Erythroblast (primary cell): ENCODE data around the gene NTM.

ENCODE experiments used
- GATA1 ChIP-seq: IDR thresholded peaks from 2 replicates; pipeline ENCODE4 v1.6.1; 2011; ENCODE audit warnings: low read depth, mild to moderate bottlenecking, control low read depth, low read length, moderate library complexity
- POLR2A ChIP-seq: IDR thresholded peaks from 2 replicates; pipeline ENCODE4 v1.6.1; 2011; ENCODE audit warnings: mild to moderate bottlenecking, low read length

- TF ChIP-seq POLR2A (no peak), GATA1 (no peak)
Measured at GRCh38 chr11:131993246-131993645, 622.8 kb downstream of the NTM start.
